Measurements from ENCODE around the gene INPP5F. TPM values are rescaled to one million over a fixed set of nuclear protein-coding genes. Genes with fewer than 3 reads are reported as not detected.
A peak's percentile ranks its signal among the peaks of the same experiment; 100 is the strongest.

The INPP5F gene
- total and polyA plus RNA-seq, 3 experiments from 2014 or later, result 4.4 to 23.0 (median 22.3) TPM

GRCh38 chr10:119777686-119778085, 51.8 kb downstream of the INPP5F start:
- Mint-ChIP-seq H3K36me3 (peaks cover 0 to 10% (median 3%) of the 10 kb centered on the region in 3 donors), H3K4me1 (peaks cover 0 to 4% (median 0%) of the 10 kb centered on the region in 3 donors), H3K4me3 (no peak overlapping the region), H3K9me3 (no peaks in the 10 kb centered on the region), H3K27ac (no peak overlapping the region), H3K27me3 (no peaks in the 10 kb centered on the region)
- Histone ChIP-seq H3K27me3 (ENCODE audit: insufficient read depth, low read length, poor library complexity, severe bottlenecking) (no peaks in the 10 kb centered on the region), H3K27ac (ENCODE audit: low read depth, low read length) (no peak overlapping the region), H3K4me3 (ENCODE audit: low read length) (no peak overlapping the region), H3K36me3 (ENCODE audit: insufficient read depth, low read length) (no peaks in the 10 kb centered on the region), H3K9me3 (ENCODE audit: low read length) (no peaks in the 10 kb centered on the region), H3K4me1 (ENCODE audit: insufficient read depth, low read length) (no peaks in the 10 kb centered on the region)
- no peak for DNase-seq
- POLR2A ChIA-PET, result no interaction called here
- CTCF ChIA-PET, result no interaction called here

GRCh38 chr10:119778776-119779445, 53.1 kb downstream of the INPP5F start:
- POLR2A ChIA-PET, result no interaction called here
- Mint-ChIP-seq H3K27me3 (no peaks in the 10 kb centered on the region), H3K9me3 (no peaks in the 10 kb centered on the region), H3K4me1 (peaks cover 0 to 5% (median 0%) of the 10 kb centered on the region in 3 donors), H3K4me3 (no peak overlapping the region), H3K27ac (no peak overlapping the region), H3K36me3 (peaks cover 0 to 5% (median 3%) of the 10 kb centered on the region in 3 donors)
- no peak for DNase-seq
- Histone ChIP-seq H3K4me3 (ENCODE audit: low read length) (no peak overlapping the region), H3K36me3 (ENCODE audit: insufficient read depth, low read length) (no peaks in the 10 kb centered on the region), H3K27ac (ENCODE audit: low read depth, low read length) (no peak overlapping the region), H3K9me3 (ENCODE audit: low read length) (no peaks in the 10 kb centered on the region), H3K4me1 (ENCODE audit: insufficient read depth, low read length) (peaks cover 3% of the 10 kb centered on the region), H3K27me3 (ENCODE audit: insufficient read depth, low read length, poor library complexity, severe bottlenecking) (no peaks in the 10 kb centered on the region)
- CTCF ChIA-PET, result no interaction called here

- H3K4me3 ChIP-seq (ENCODE audit: low read length), result no peak overlapping the region
- no peaks in the 10 kb centered on the region for H3K36me3 ChIP-seq (ENCODE audit: insufficient read depth, low read length)
- Mint-ChIP-seq H3K27ac (no peak overlapping the region), H3K27me3 (no peaks in the 10 kb centered on the region), H3K36me3 (peaks cover 0 to 3% (median 0%) of the 10 kb centered on the region in 3 donors), H3K9me3 (no peaks in the 10 kb centered on the region), H3K4me1 (peaks cover 11 to 17% (median 13%) of the 10 kb centered on the region in 3 donors), H3K4me3 (no peak overlapping the region)
- no peak for DNase-seq
- H3K27ac ChIP-seq (ENCODE audit: low read depth, low read length), result no peak overlapping the region
- POLR2A ChIA-PET, result no interaction called here
- peaks cover 14% of the 10 kb centered on the region for H3K4me1 ChIP-seq (ENCODE audit: insufficient read depth, low read length)
- H3K9me3 ChIP-seq (ENCODE audit: low read length), result no peaks in the 10 kb centered on the region
- CTCF ChIA-PET, result interaction anchor here (1.1 kb wide), 1 partner anchor 10 kb away, joined by 3 read pairs; no protein-coding TSS in a partner anchor
- no peaks in the 10 kb centered on the region for H3K27me3 ChIP-seq (ENCODE audit: insufficient read depth, low read length, poor library complexity, severe bottlenecking)
Measured at GRCh38 chr10:119780879-119781480, 55.1 kb downstream of the INPP5F start.

GRCh38 chr10:119781498-119781897, 55.6 kb downstream of the INPP5F start:
- Histone ChIP-seq H3K9me3 (ENCODE audit: low read length) (no peaks in the 10 kb centered on the region), H3K36me3 (ENCODE audit: insufficient read depth, low read length) (no peaks in the 10 kb centered on the region), H3K27me3 (ENCODE audit: insufficient read depth, low read length, poor library complexity, severe bottlenecking) (no peaks in the 10 kb centered on the region), H3K27ac (ENCODE audit: low read depth, low read length) (no peak overlapping the region), H3K4me3 (ENCODE audit: low read length) (no peak overlapping the region), H3K4me1 (ENCODE audit: insufficient read depth, low read length) (peaks cover 14% of the 10 kb centered on the region)
- Mint-ChIP-seq H3K27me3 (no peaks in the 10 kb centered on the region), H3K27ac (no peak overlapping the region), H3K4me3 (no peak overlapping the region), H3K9me3 (no peaks in the 10 kb centered on the region), H3K4me1 (peaks cover 11 to 17% (median 13%) of the 10 kb centered on the region in 3 donors), H3K36me3 (peaks cover 0 to 3% (median 0%) of the 10 kb centered on the region in 3 donors)
- ChIA-PET CTCF (interaction anchor here (1.1 kb wide), 1 partner anchor 11 kb away, joined by 3 read pairs; no protein-coding TSS in a partner anchor), POLR2A (no interaction called here)
- no peak for DNase-seq

- CTCF ChIA-PET, result interaction anchor here (0.8 kb wide), 1 partner anchor 97 kb away, joined by 3 read pairs; no protein-coding TSS in a partner anchor
Measured at GRCh38 chr10:119782981-119783664, 57.3 kb downstream of the INPP5F start.

GRCh38 chr10:119783665-119784027, 57.8 kb downstream of the INPP5F start:
- Mint-ChIP-seq H3K27me3 (peaks cover 0 to 1% of the 10 kb centered on the region in 2 donors), H3K4me1 (peaks cover 11 to 17% (median 17%) of the 10 kb centered on the region in 3 donors), H3K27ac (no peak overlapping the region), H3K9me3 (no peaks in the 10 kb centered on the region), H3K4me3 (no peak overlapping the region), H3K36me3 (peaks cover 0 to 5% (median 0%) of the 10 kb centered on the region in 3 donors)
- H3K27me3 ChIP-seq (ENCODE audit: insufficient read depth, low read length, poor library complexity, severe bottlenecking), result no peaks in the 10 kb centered on the region
- H3K27ac ChIP-seq (ENCODE audit: low read depth, low read length), result no peak overlapping the region
- H3K36me3 ChIP-seq (ENCODE audit: insufficient read depth, low read length), result no peaks in the 10 kb centered on the region
- ChIA-PET CTCF (interaction anchor here (0.8 kb wide), 1 partner anchor 97 kb away, joined by 3 read pairs; no protein-coding TSS in a partner anchor), POLR2A (no interaction called here)
- H3K4me3 ChIP-seq (ENCODE audit: low read length), result no peak overlapping the region
- no peaks in the 10 kb centered on the region for H3K9me3 ChIP-seq (ENCODE audit: low read length)
- DNase-seq, result no peak
- peaks cover 19% of the 10 kb centered on the region for H3K4me1 ChIP-seq (ENCODE audit: insufficient read depth, low read length)

More at GRCh38 chr10:119782981-119783664, 57.3 kb downstream of the INPP5F start:
- Mint-ChIP-seq H3K27ac (no peak overlapping the region), H3K4me3 (no peak overlapping the region), H3K9me3 (no peaks in the 10 kb centered on the region), H3K36me3 (peaks cover 0 to 3% (median 0%) of the 10 kb centered on the region in 3 donors), H3K27me3 (peaks cover 0 to 1% of the 10 kb centered on the region in 2 donors), H3K4me1 (peaks cover 11 to 17% (median 17%) of the 10 kb centered on the region in 3 donors)
- Histone ChIP-seq H3K4me1 (ENCODE audit: insufficient read depth, low read length) (peaks cover 19% of the 10 kb centered on the region), H3K36me3 (ENCODE audit: insufficient read depth, low read length) (no peaks in the 10 kb centered on the region), H3K27me3 (ENCODE audit: insufficient read depth, low read length, poor library complexity, severe bottlenecking) (no peaks in the 10 kb centered on the region), H3K4me3 (ENCODE audit: low read length) (no peak overlapping the region), H3K27ac (ENCODE audit: low read depth, low read length) (no peak overlapping the region), H3K9me3 (ENCODE audit: low read length) (no peaks in the 10 kb centered on the region)
- POLR2A ChIA-PET, result no interaction called here
- no peak for DNase-seq

GRCh38 chr10:119784340-119785067, 58.7 kb downstream of the INPP5F start:
- H3K4me3 ChIP-seq (ENCODE audit: low read length), result no peak overlapping the region
- CTCF ChIA-PET, result no interaction called here
- Mint-ChIP-seq H3K36me3 (peaks cover 0 to 5% (median 0%) of the 10 kb centered on the region in 3 donors), H3K4me1 (peaks cover 11 to 17% (median 17%) of the 10 kb centered on the region in 3 donors), H3K4me3 (peak overlapping the region in 4 of 7 donors; percentile 3 to 28 (median 17)), H3K9me3 (no peaks in the 10 kb centered on the region), H3K27ac (peak overlapping the region in 5 of 8 donors; percentile 0 to 43 (median 25)), H3K27me3 (peaks cover 0 to 1% of the 10 kb centered on the region in 2 donors)
- no peak overlapping the region for H3K27ac ChIP-seq (ENCODE audit: low read depth, low read length)
- peaks cover 19% of the 10 kb centered on the region for H3K4me1 ChIP-seq (ENCODE audit: insufficient read depth, low read length)
- no peaks in the 10 kb centered on the region for H3K27me3 ChIP-seq (ENCODE audit: insufficient read depth, low read length, poor library complexity, severe bottlenecking)
- no peaks in the 10 kb centered on the region for H3K9me3 ChIP-seq (ENCODE audit: low read length)
- peak in 2 of 5 donors; percentile 2 to 33 for DNase-seq
- POLR2A ChIA-PET, result no interaction called here
- H3K36me3 ChIP-seq (ENCODE audit: insufficient read depth, low read length), result no peaks in the 10 kb centered on the region
